Neural crest cell (in vitro differentiated cells): Measurements from ENCODE around the gene AKIP1. TPM values are rescaled to one million over a fixed set of nuclear protein-coding genes. Genes with fewer than 3 reads are reported as not detected.

Experiments
- DNase-seq: peaks from one replicate; pipeline ENCODE4 v3.0.0; 2021; ENCODE audit warnings: low read depth, mixed read lengths, low spot score
- H3K27ac Mint-ChIP-seq: one replicate; pipeline ENCODE4 v1.8.0; 2021; ENCODE audit warnings: mild to moderate bottlenecking, mixed read lengths; ENCODE audit not compliant: unreplicated experiment
- H3K27me3 Mint-ChIP-seq: 2 replicates; pipeline ENCODE4 v1.8.0; 2021; ENCODE audit warnings: low read depth, mild to moderate bottlenecking, mixed read lengths
- H3K36me3 Mint-ChIP-seq: 2 replicates; pipeline ENCODE4 v1.8.0; 2021; ENCODE audit warnings: low read depth, mild to moderate bottlenecking, mixed read lengths
- H3K4me1 Mint-ChIP-seq: 2 replicates; pipeline ENCODE4 v1.8.0; 2021; ENCODE audit warnings: mixed read lengths
- H3K4me3 Mint-ChIP-seq: one replicate; pipeline ENCODE4 v1.8.0; 2021; ENCODE audit warnings: mild to moderate bottlenecking, mixed read lengths
- H3K9me3 Mint-ChIP-seq: 2 replicates; pipeline ENCODE4 v1.8.0; 2021; ENCODE audit warnings: mixed read lengths
- total RNA-seq: library from RNA; stranded (reverse); gene quantifications from 2 replicates; pipeline ENCODE4 v1.2.1, GENCODE V29; 2021
- TF ChIP-seq, protein P1 (sequence below): fragments of 200-600 bp; sonication (generic); conservative IDR thresholded peaks from 2 replicates; pipeline ENCODE4 v1.5.0; 2021; ENCODE audit warnings: antibody characterized with exemption, mild to moderate bottlenecking

The AKIP1 gene
- total RNA-seq, 1 donor from 2014 or later: 29.7 TPM

DNA sequence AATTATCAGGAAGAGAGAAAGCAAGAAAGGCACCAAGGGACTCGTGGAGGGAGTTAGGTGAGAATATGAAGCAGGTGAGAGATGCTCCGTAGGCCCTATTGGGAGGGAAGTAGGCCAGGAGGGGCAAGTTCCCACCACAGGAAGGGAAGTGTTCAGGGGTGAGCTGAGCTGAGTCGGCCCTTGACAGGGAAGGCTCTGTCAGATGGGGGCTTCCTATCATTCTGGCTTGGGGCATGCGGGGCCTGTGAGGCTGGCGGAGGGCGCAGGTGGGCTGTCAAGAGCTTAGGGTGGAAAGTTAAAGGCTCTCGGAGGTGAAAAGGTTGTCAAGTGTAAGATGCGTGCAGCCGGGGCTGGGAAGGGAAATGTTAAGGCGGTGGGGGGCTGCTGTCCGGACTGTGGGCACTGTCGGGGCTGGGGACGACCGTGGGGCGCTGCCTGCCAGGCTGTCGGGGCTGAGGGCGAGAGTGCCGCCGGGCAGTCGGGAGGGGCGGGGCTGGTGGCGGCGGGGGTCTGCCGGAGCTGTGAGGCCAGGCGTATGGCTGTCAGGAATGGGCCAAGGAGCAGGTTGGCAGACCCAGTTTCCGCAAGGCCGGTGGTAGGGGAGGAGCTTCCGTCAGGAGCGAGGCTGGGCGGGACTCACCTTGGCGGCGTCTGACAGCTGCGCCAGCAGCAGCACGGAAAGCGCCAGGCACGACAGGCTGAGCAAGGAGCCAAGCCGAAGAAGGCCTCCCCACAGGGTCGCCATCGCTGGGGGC lies 52.8 kb downstream of the AKIP1 start:
- TF ChIP-seq, protein P1, sequence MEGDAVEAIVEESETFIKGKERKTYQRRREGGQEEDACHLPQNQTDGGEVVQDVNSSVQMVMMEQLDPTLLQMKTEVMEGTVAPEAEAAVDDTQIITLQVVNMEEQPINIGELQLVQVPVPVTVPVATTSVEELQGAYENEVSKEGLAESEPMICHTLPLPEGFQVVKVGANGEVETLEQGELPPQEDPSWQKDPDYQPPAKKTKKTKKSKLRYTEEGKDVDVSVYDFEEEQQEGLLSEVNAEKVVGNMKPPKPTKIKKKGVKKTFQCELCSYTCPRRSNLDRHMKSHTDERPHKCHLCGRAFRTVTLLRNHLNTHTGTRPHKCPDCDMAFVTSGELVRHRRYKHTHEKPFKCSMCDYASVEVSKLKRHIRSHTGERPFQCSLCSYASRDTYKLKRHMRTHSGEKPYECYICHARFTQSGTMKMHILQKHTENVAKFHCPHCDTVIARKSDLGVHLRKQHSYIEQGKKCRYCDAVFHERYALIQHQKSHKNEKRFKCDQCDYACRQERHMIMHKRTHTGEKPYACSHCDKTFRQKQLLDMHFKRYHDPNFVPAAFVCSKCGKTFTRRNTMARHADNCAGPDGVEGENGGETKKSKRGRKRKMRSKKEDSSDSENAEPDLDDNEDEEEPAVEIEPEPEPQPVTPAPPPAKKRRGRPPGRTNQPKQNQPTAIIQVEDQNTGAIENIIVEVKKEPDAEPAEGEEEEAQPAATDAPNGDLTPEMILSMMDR: no peak
- Mint-ChIP-seq H3K27ac (no peak overlapping the region), H3K27me3 (no peaks in the 10 kb centered on the region), H3K4me3 (peak overlapping the region; percentile 88), H3K36me3 (no peaks in the 10 kb centered on the region), H3K4me1 (peaks cover 29% of the 10 kb centered on the region), H3K9me3 (no peaks in the 10 kb centered on the region)
- no peak for DNase-seq

DNA sequence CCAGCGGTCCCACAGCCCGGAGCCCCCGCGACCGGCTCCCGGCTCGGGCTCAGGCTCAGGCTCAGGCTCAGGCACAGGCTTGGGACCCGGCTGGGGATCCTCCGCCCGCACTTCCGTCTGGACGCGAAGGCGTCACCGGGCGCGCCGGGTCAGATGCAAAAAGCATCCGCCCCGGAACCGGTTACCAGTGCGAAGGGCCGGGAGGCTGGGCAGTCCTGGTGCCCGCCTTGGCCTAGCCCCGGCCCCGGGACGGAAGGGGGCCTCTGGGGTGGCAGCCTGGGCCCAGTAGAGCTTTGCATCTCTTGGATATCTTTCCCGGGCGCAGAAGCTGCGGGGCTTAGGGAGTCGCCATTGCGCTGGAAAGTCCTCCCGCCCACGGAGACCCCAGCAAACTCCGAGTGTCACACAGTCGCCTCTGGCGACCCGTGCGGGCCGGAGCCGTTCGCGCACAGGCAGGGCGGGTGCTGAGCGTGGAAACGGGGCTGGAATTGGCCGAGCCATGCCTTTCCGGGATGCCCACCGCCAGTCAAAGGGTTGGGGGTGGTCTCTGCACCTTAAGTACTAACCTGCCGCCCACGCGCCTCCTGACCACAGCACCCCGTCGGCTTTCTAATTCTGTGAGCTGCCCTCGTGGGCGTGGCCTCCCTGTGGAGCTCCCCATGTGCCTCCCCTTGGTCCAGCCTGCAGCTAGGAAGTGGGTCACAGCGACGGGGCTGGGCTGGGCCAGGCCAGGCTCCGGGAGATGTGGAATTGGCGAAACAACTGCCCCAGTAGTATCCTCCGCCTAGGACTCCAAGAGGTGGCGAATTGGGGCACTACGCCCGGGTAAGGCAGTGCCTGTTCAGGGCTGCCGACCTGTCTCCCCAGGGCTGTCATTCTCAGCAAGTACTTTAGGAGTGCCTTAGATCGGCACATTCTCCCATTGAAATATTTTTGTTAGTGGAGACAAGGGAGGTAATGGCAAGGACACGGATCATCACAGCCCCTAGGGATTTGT lies 53.6 kb downstream of the AKIP1 start, which contains the start of gene TMEM9B:
TMEM9B (minus strand) TSS at position 119 of the 997 bp plus-strand sequence. CDS start 129 bp downstream, outside the sequence.
- no peaks in the 10 kb centered on the region for H3K36me3 Mint-ChIP-seq
- H3K4me1 Mint-ChIP-seq: peaks cover 27% of the 10 kb centered on the region
- H3K27me3 Mint-ChIP-seq: no peaks in the 10 kb centered on the region
- H3K4me3 Mint-ChIP-seq: peak within 1 kb of the TSS; percentile 88
- no peaks in the 10 kb centered on the region for H3K9me3 Mint-ChIP-seq
- peak; percentile 67 for DNase-seq
- H3K27ac Mint-ChIP-seq: peak within 1 kb of the TSS; percentile 50
- TF ChIP-seq, protein P1: no peak

DNA sequence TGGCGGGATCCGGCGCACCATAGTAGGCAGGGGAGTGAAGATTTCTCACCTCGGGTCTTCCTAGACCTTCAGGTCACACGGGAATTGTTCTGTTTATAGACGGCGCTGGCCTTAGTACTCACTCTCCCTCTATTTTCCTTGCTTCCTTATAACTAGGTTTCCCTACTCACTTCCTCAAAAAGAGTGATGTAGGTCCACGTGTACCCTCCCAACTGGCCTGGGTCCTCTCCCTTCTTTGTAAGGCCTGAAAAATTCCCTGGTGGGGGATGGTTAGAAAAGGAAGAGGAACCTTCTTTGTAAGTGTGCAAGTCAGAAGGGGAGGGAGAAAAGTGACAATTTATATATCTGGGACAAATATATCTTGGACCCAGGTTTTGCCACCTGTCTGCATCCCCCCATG lies 56.2 kb downstream of the AKIP1 start:
- TF ChIP-seq, protein P1: no peak
- H3K4me3 Mint-ChIP-seq: peak overlapping the region; percentile 79
- no peak overlapping the region for H3K27ac Mint-ChIP-seq
- DNase-seq: no peak
- no peaks in the 10 kb centered on the region for H3K36me3 Mint-ChIP-seq
- peaks cover 25% of the 10 kb centered on the region for H3K4me1 Mint-ChIP-seq
- H3K27me3 Mint-ChIP-seq: no peaks in the 10 kb centered on the region
- H3K9me3 Mint-ChIP-seq: no peaks in the 10 kb centered on the region

Other genes with a start within 250 kb of the AKIP1 start
- gene TRIM66, start 228.5 kb upstream of the AKIP1 start, total RNA-seq: 6.5 and 10.2 TPM in 2 replicates
- 711 and 720 TPM in 2 replicates for gene RPL27A, start 228.4 kb upstream of the AKIP1 start, total RNA-seq
- gene C11orf16, start 21.8 kb downstream of the AKIP1 start, total RNA-seq: not detected in 2 replicates
- gene ASCL3, start 31.8 kb downstream of the AKIP1 start, total RNA-seq: not detected in 2 replicates
- 14.3 and 15.7 TPM in 2 replicates for gene TMEM9B, start 53.3 kb downstream of the AKIP1 start, total RNA-seq
- 1.7 and 2.1 TPM in 2 replicates for gene NRIP3, start 92.8 kb downstream of the AKIP1 start, total RNA-seq
- 7.5 and 11.0 TPM in 2 replicates for gene SCUBE2, start 180.4 kb downstream of the AKIP1 start, total RNA-seq